ENCODE data around the gene DIAPH2.

DNA sequence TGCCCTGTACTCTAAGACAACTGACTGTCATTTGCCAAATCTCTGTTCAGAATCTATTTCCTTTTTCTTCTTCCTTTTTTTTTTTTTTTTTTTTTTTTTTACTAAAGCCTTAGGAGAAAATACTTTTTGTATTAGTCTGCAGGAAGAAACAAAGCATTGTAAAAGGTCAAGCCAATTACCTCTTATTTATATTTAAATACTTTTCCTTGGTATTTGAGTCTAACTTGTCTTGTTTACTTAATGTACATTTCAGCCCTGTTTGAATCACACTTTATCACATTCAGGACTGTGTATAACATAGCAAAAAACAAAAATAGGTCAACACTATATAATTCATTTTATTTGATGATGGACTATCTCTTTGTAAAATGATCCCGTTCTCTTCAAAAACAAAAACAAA, 461.3 kb downstream of the DIAPH2 start:
- TF ChIP-seq, protein P1, sequence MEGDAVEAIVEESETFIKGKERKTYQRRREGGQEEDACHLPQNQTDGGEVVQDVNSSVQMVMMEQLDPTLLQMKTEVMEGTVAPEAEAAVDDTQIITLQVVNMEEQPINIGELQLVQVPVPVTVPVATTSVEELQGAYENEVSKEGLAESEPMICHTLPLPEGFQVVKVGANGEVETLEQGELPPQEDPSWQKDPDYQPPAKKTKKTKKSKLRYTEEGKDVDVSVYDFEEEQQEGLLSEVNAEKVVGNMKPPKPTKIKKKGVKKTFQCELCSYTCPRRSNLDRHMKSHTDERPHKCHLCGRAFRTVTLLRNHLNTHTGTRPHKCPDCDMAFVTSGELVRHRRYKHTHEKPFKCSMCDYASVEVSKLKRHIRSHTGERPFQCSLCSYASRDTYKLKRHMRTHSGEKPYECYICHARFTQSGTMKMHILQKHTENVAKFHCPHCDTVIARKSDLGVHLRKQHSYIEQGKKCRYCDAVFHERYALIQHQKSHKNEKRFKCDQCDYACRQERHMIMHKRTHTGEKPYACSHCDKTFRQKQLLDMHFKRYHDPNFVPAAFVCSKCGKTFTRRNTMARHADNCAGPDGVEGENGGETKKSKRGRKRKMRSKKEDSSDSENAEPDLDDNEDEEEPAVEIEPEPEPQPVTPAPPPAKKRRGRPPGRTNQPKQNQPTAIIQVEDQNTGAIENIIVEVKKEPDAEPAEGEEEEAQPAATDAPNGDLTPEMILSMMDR (IDR thresholded peaks at IDR 0.05): no peak
- TF ChIP-seq POLR2A (IDR thresholded peaks at IDR 0.05): no peak
